HG03025 (cell line): ENCODE measurements around the gene NEMF.
"Not testable (repeated sequence)": the region's sequence is repeated elsewhere in the genome, so short reads cannot be mapped to it uniquely, and the experiment has no call there.

Experiments
- ATAC-seq: cut with Tn5 transposase; IDR thresholded peaks from one replicate; pipeline ENCODE4 v1.9.1; 2021; ENCODE audit warnings: mild to moderate bottlenecking, moderate library complexity; ENCODE audit not compliant: unreplicated experiment, low FRiP score

Gene NEMF

DNA sequence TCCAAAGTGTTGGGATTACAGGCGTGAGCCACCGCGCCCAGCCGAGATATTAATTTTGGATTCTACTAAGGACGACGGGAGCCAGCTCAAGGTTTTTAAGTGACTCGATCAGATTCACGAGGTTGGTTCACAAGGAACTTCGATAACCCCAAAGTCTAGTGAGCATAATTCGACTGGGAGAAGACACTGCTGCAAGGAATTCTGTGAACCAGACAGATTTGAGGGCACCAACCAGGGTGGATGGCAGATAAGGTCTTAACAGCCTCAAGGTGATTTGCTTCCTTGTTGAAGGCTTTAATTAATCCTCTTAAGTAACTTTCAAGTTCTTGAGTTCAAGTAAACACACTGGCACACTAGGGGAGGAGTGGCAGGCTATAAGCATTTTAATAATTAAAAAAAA, 85.7 kb downstream of the NEMF start:
- ATAC-seq = no peak

DNA sequence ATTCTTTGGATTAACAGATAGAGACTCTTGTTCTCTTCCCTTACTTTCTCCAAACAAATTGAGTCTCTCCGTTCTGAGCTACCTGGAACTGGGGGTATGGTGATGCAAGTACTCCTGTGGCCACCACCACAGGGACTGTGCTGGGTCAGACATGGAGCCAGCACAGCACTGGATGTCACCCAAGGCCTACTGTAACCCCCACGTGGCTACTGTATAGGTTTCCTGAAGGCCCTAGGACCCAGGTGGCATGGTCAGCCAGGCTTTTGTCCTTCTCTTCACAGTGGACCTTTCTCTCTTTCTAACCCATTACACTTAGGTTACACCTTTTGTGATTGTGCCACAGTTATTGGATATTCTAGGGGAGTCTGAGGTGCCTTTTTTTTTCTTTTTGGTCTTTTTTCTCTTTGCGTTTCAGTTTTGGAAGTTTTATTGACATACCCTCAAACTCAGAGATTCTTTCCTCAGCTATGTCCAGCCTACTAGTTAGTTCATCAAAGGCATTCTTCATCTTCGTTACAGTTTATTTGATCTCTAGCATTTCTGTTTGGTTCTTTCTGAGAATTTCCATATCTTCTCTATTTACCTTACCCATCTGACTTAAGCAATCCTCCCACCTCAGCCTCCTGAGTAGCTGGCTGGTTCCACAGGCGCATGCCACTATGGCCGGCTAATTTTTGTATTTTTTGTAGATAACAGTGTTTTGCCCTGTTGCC, 90.6 kb downstream of the NEMF start:
- ATAC-seq = no peak

DNA sequence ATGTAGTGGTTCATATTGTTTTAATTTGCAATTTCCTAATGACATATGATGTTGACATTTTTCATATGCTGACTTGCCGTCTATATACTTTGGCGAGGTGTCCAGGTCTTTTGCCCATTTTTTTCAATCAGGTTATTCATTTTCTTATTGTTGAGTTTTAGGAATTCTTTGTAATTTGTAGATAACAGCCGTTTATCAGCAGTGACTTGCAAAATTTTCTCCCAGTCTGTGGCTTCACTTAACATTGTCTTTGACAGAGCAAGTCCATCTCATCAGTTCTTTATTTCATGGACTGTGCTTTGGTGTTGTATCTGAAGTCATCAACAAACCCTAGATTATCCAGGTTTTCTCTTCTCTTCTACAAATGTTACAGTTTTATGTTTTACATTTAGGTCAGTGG, 97.2 kb downstream of the NEMF start:
- ATAC-seq = no peak

DNA sequence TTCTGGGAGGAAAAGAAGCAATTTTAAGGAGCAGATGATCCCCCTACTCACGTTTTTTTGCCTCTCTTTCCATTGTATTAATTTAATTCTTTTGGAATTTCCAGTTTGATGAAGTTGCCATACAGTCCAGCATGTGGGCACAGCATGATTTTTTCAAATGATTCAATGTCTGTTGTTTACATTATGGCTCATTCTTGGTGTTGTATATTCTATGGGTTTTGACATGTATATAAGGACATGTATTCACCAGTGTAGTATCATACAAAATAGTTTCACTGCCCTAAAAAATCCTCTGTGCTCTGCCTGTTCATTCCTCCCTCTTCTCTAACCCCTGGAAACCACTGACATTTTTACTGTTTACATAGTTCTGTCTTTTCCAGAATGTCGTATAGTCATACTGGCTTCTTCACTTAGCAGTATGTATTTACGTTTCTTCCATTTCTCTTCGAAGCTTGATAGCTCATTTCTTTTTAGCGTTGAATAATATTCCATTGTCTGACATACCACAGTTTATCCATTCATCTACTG, 98.0 kb downstream of the NEMF start:
- ATAC-seq = no peak

DNA sequence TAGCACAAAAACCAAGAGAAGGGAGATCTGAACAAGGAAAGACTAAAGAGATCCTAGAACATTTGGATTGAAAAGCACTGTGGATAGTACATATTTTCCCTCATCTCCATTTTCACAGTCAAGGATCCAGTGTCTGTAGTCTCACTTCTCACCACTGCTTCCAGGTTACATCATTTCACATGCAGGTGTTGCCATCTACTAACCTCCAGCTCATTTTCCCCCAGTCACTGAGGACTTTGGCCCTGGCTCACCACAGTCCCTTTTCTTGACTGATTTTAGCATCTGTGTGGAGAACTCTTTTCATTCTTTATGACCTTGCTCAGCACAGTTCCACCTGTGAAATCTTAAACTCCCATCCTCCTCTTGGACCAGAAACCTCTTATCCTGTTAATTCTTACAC, 106.1 kb downstream of the NEMF start:
- not testable (repeated sequence) for ATAC-seq

DNA sequence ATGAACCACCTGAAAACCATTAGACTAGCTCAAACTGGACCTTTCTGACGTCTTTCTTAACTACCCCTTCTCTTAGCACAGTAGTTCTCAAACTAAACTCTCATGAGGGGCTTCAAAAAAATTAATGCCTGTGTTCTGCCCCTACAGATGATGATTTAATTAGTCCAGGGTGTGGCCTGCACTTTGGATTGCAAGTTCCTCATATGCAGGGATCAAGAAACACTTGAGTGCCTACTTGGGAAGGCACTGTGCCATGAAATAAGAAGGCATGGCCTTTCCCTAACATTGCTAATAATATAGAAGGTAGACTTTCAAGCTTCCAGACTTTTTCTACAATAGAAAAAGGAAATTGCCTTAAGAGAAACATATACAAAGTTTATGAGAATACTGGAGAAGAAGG, 107.4 kb downstream of the NEMF start:
- ATAC-seq = no peak

DNA sequence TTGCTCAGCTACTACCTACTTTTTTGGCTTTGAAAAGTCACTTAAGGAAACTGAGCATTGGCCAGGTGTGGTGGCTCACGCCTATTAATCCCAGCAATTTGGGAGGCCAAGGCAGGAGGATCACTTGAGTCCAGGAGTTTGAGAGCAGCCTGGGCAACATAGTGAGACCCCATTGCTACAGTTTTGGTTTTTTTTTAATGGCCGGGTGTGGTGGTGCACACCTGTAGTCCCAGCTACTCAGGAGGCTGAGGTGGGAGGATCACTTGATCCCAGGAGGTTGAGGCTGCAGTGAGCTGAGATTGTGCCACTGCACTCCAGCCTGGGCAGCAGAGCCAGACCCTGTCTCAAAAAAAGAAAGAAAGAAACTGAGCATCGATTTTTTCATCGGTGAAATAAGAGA, 116.9 kb downstream of the NEMF start:
- ATAC-seq = not testable (repeated sequence)

DNA sequence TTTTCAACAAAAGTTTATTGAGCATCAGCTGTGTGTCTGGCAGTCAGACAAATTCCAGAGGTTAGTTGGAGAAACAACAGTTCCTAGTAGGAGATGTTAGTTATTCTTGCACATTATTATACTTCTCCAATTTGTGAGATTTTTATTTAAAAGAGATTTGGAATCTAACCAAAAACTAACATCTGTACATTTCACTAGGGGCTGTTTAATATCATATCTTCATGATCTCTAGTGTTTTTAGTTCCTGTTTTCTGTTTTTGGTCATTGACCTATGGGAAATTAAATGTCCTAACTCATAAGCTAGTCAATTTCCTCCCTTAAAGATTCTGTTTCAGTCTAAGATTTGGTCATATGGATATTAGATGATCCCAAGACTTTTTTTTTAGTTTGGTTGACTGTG, 118.8 kb downstream of the NEMF start:
- ATAC-seq = no peak

DNA sequence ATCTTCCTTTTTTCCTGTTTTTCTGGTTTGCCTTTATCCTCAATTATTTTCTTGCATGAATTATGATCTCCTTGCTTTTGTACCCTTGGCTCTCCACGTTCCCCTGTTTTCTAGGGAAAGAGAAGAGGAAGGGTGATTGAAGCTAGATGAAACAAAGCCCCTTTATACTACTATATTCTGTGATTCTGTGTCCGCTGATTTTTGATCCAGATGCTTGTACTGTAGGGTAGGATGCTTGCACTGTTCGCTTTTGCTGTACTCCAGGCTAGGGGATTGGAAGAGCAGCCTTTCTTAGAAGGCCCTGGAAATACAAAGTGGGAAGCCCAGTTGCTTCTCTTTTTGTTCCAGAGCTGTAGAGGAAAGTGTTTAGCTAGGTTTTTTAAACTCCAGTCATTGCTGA, 119.7 kb downstream of the NEMF start:
- no peak for ATAC-seq
